WTC11 (cell line): ENCODE measurements around the gene BCOR. TPM values are rescaled to one million over a fixed set of nuclear protein-coding genes. Genes with fewer than 3 reads are reported as not detected.
A peak's percentile ranks its signal among the peaks of the same experiment; 100 is the strongest.

Experiments used
- ATAC-seq: fragments of 200-7000 bp; cut with Tn5 transposase; 2 replicates; pipeline ENCODE4 v1.10.0; 2021; ENCODE audit warnings: mild to moderate bottlenecking, moderate library complexity
- CTCF ChIA-PET: fragments of 300-600 bp; sonication (Branson Sonifier 250); formaldehyde crosslinking; loops from one replicate; lab custom pipeline; 2021; ENCODE audit warnings: antibody characterized with exemption; lab: Charles Lee
- POLR2A ChIA-PET: fragments of 350-600 bp; sonication (Branson Sonifier 250); formaldehyde crosslinking; loops from one replicate; lab custom pipeline; 2021; ENCODE audit warnings: antibody characterized with exemption; lab: Charles Lee
- DNase-seq: peaks from one replicate; pipeline ENCODE4 v3.0.0; 2021; ENCODE audit warnings: low spot score
- H3K27ac Mint-ChIP-seq: 2 replicates; pipeline ENCODE4 v1.8.0; 2021; ENCODE audit warnings: mixed read lengths
- H3K27me3 Mint-ChIP-seq: 2 replicates; pipeline ENCODE4 v1.8.0; 2021; ENCODE audit warnings: low read depth, mild to moderate bottlenecking, moderate library complexity, mixed read lengths
- H3K36me3 Mint-ChIP-seq: 2 replicates; pipeline ENCODE4 v1.8.0; 2021; ENCODE audit warnings: mixed read lengths
- H3K4me1 Mint-ChIP-seq: 2 replicates; pipeline ENCODE4 v1.8.0; 2022; ENCODE audit warnings: mixed read lengths
- H3K4me3 Mint-ChIP-seq: 2 replicates; pipeline ENCODE4 v1.8.0; 2021; ENCODE audit warnings: mild to moderate bottlenecking, moderate library complexity, mixed read lengths
- H3K9me3 Mint-ChIP-seq: 2 replicates; pipeline ENCODE4 v1.8.0; 2021; ENCODE audit warnings: mixed read lengths
- ARID4B ChIP-seq: sonication (generic); formaldehyde crosslinking; IDR thresholded peaks from 2 replicates; pipeline ENCODE4 v1.8.0; 2023; ENCODE audit warnings: missing genetic modification reagents, mild to moderate bottlenecking, borderline replicate concordance
- EMX1 ChIP-seq: fragments of 250-450 bp; sonication (Bioruptor Pico); IDR thresholded peaks from 2 replicates; pipeline ENCODE4 v1.8.0; 2021; ENCODE audit warnings: mild to moderate bottlenecking
- ESRRA ChIP-seq: sonication (generic); formaldehyde crosslinking; IDR thresholded peaks from 2 replicates; pipeline ENCODE4 v1.8.1; 2022; ENCODE audit warnings: mild to moderate bottlenecking, missing genetic modification reagents, borderline replicate concordance
- FOXJ3 ChIP-seq: sonication (generic); formaldehyde crosslinking; IDR thresholded peaks from 2 replicates; pipeline ENCODE4 v1.9.0; 2021; ENCODE audit warnings: missing genetic modification reagents, mild to moderate bottlenecking, borderline replicate concordance
- FOXK1 ChIP-seq: sonication (generic); formaldehyde crosslinking; IDR thresholded peaks from 2 replicates; pipeline ENCODE4 v1.8.0; 2022; ENCODE audit warnings: mild to moderate bottlenecking, moderate library complexity, missing genetic modification reagents
- IRF2 ChIP-seq: sonication (generic); formaldehyde crosslinking; IDR thresholded peaks from 2 replicates; pipeline ENCODE4 v1.8.0; 2022; ENCODE audit warnings: low read depth, missing genetic modification reagents, borderline replicate concordance
- KAT7 ChIP-seq: sonication (generic); formaldehyde crosslinking; IDR thresholded peaks from 2 replicates; pipeline ENCODE4 v1.8.1; 2023; ENCODE audit warnings: missing genetic modification reagents, mild to moderate bottlenecking, borderline replicate concordance
- RORB ChIP-seq: fragments of 250-450 bp; sonication (Bioruptor Pico); IDR thresholded peaks from 2 replicates; pipeline ENCODE4 v1.9.0; 2021; ENCODE audit warnings: mild to moderate bottlenecking
- TCF7 ChIP-seq: sonication (generic); formaldehyde crosslinking; IDR thresholded peaks from 2 replicates; pipeline ENCODE4 v1.8.0; 2022; ENCODE audit warnings: mild to moderate bottlenecking, low read depth, missing genetic modification reagents, moderate library complexity
- TEAD4 ChIP-seq: sonication (generic); formaldehyde crosslinking; IDR thresholded peaks from 2 replicates; pipeline ENCODE4 v1.8.0; 2022; ENCODE audit warnings: mild to moderate bottlenecking, missing genetic modification reagents
- ZNF317 ChIP-seq: sonication (generic); formaldehyde crosslinking; IDR thresholded peaks from 2 replicates; pipeline ENCODE4 v1.8.1; 2023; ENCODE audit warnings: low read depth, mild to moderate bottlenecking, moderate library complexity, missing genetic modification reagents, borderline replicate concordance
- total RNA-seq: library from RNA; stranded (reverse); gene quantifications from 3 replicates; pipeline ENCODE4 v1.2.3, GENCODE V29; 2021
- TF ChIP-seq, protein P1 (sequence below): fragments of 200-600 bp; IDR thresholded peaks from 2 replicates; pipeline ENCODE4 v1.8.0; 2022; ENCODE audit warnings: antibody characterized with exemption
- TF ChIP-seq, protein P2 (sequence below): sonication (generic); formaldehyde crosslinking; IDR thresholded peaks from 2 replicates; pipeline ENCODE4 v1.8.0; 2022; ENCODE audit warnings: mild to moderate bottlenecking, missing genetic modification reagents

BCOR gene
- total RNA-seq, 1 experiment from 2014 or later = 44.5 TPM

DNA sequence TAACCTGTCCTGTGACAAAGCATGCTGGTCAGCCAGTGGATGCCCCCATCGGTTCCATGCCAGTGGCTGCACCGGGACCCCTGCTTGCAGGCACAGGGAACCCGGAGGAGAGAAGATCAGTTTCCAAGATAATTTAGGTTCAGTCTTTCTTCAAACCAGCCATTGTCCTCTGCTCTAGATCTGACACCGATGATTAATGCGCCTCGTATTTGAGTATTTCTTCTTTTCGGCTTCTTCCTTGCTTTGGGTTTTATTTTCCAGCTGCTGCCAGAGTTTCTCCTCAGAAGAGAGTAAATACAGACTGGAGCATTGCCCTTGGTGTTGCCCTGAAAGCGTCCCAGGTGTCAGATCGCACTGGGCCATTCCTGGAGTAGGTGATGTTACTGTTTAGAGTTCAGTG lies 19.2 kb upstream of the BCOR start:
- H3K9me3 Mint-ChIP-seq = no peaks in the 10 kb centered on the region
- H3K4me3 Mint-ChIP-seq = no peak overlapping the region
- no peak overlapping the region for H3K27ac Mint-ChIP-seq
- H3K4me1 Mint-ChIP-seq = peaks cover 42% of the 10 kb centered on the region
- TF ChIP-seq, protein P1, sequence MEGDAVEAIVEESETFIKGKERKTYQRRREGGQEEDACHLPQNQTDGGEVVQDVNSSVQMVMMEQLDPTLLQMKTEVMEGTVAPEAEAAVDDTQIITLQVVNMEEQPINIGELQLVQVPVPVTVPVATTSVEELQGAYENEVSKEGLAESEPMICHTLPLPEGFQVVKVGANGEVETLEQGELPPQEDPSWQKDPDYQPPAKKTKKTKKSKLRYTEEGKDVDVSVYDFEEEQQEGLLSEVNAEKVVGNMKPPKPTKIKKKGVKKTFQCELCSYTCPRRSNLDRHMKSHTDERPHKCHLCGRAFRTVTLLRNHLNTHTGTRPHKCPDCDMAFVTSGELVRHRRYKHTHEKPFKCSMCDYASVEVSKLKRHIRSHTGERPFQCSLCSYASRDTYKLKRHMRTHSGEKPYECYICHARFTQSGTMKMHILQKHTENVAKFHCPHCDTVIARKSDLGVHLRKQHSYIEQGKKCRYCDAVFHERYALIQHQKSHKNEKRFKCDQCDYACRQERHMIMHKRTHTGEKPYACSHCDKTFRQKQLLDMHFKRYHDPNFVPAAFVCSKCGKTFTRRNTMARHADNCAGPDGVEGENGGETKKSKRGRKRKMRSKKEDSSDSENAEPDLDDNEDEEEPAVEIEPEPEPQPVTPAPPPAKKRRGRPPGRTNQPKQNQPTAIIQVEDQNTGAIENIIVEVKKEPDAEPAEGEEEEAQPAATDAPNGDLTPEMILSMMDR = no peak
- no peaks in the 10 kb centered on the region for H3K36me3 Mint-ChIP-seq
- DNase-seq (no peak), ATAC-seq (no peak)
- CTCF ChIA-PET = no interaction called here
- POLR2A ChIA-PET = no interaction called here
- peaks cover 4% of the 10 kb centered on the region; the same call in 1 of the 2 replicates for H3K27me3 Mint-ChIP-seq

GRCh38 chrX:40112996-40113395 lies 15.2 kb upstream of the BCOR start:
- Mint-ChIP-seq H3K4me1 (peaks cover 30% of the 10 kb centered on the region), H3K27me3 (peaks cover 14% of the 10 kb centered on the region), H3K9me3 (no peaks in the 10 kb centered on the region), H3K36me3 (no peaks in the 10 kb centered on the region), H3K4me3 (no peak overlapping the region), H3K27ac (no peak overlapping the region)
- ATAC-seq (no peak), DNase-seq (no peak)
- CTCF ChIA-PET = no interaction called here
- no peak for TF ChIP-seq RORB (CRISPR knock-in tag)
- no peak for TF ChIP-seq TCF7
- no peak for TF ChIP-seq EMX1 (CRISPR knock-in tag)
- no peak for TF ChIP-seq IRF2 (CRISPR knock-in tag)
- TF ChIP-seq, protein P2, sequence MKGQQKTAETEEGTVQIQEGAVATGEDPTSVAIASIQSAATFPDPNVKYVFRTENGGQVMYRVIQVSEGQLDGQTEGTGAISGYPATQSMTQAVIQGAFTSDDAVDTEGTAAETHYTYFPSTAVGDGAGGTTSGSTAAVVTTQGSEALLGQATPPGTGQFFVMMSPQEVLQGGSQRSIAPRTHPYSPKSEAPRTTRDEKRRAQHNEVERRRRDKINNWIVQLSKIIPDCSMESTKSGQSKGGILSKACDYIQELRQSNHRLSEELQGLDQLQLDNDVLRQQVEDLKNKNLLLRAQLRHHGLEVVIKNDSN (CRISPR knock-in tag) = no peak
- POLR2A ChIA-PET = interaction anchor here (1.8 kb wide), 1 partner anchor 28 kb away, joined by 4 read pairs; no protein-coding TSS in a partner anchor

GRCh38 chrX:40111868-40112267 lies 14.1 kb upstream of the BCOR start:
- no peaks in the 10 kb centered on the region for H3K9me3 Mint-ChIP-seq
- H3K4me1 Mint-ChIP-seq = peaks cover 20% of the 10 kb centered on the region
- ATAC-seq (no peak), DNase-seq (no peak)
- peak overlapping the region; percentile 20; the same call in 1 of the 2 replicates for H3K4me3 Mint-ChIP-seq
- ChIA-PET POLR2A (interaction anchor here (0.7 to 1.8 kb wide), 2 partner anchors 30 to 57 kb away, joined by 3 to 4 read pairs; no protein-coding TSS in a partner anchor), CTCF (no interaction called here)
- peaks cover 16% of the 10 kb centered on the region for H3K27me3 Mint-ChIP-seq
- TF ChIP-seq ZNF317 (no peak), IRF2 (CRISPR knock-in tag) (no peak), KAT7 (CRISPR knock-in tag) (no peak), ARID4B (CRISPR knock-in tag) (no peak), FOXK1 (CRISPR knock-in tag) (no peak), FOXJ3 (CRISPR knock-in tag) (no peak), ESRRA (no peak), TEAD4 (CRISPR knock-in tag) (no peak)
- H3K36me3 Mint-ChIP-seq = no peaks in the 10 kb centered on the region
- H3K27ac Mint-ChIP-seq = 0 out of 2 replicates have a peak overlapping the region, but pooled peaks have one; percentile 20
